Right renal cortex interstitium (tissue), 3 donors: ENCODE measurements around the gene SWT1. TPM values are rescaled to one million over a fixed set of nuclear protein-coding genes. Genes with fewer than 3 reads are reported as not detected.

Experiments used
- DNase-seq, 3 donors: peaks; one replicate each; pipeline ENCODE4 v3.0.0-alpha.2; 2013; ENCODE audit warnings: low read depth in 3 of 3, low spot score in 2 of 3
- polyA plus RNA-seq, 3 donors: library from polyadenylated mRNA; unstranded; fragments of 120-200 nt; gene quantifications; one replicate each; pipeline ENCODE4 v1.2.1, GENCODE V29; 2013; ENCODE audit not compliant: insufficient read length in 3 of 3

SWT1 gene
- polyA plus RNA-seq, 3 donors = 8.8 to 10.1 (median 9.9) TPM

GRCh38 chr1:185284116-185284515 is 127.1 kb downstream of the SWT1 start:
- no peak for DNase-seq

- DNase-seq = no peak
These were observed 127.7 kb downstream of the SWT1 start for GRCh38 chr1:185284533-185285276.

DNA sequence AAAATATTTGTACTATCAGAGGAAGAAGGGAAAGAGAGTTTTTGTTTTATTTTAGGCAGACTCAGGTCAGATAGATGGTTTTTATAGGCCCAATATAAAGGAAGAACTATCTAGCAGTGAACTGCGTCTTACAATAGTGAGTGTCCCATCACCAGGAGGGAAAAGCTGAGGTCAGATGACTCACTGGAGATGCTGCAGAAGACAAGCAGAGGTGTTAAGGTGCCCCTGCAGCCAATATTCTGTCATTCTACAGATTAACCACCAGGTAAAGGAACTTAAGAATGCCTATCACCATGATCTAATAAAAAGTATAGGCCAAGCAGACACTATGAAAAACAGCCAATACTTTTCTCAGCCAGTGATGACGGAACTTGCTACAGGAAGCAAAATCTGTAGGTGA is 130.5 kb downstream of the SWT1 start:
- DNase-seq = no peak

- DNase-seq = no peak
These were observed 131.5 kb downstream of the SWT1 start for GRCh38 chr1:185288435-185288834.

- DNase-seq = no peak
These were observed 132.9 kb downstream of the SWT1 start for GRCh38 chr1:185289880-185290279.

DNA sequence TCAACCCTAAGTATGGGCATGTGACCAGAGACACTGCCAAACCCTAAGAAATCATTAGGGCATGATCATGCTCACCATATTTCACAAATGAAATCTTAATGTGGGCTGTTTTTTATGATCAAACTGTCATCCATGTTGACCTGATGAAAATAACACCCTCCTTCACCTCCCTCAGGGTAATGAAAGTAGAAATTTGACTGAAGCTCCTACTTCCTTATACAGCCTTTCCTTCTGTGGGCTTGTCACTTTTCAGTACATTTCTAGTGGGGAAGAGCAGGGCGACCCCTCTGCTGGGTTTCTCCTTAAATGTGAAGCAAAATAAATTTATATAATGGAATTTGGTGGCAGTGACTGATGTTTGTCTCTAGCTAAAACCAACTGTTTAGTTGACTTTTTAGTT is 134.2 kb downstream of the SWT1 start:
- no peak for DNase-seq

GRCh38 chr1:185291652-185292051 is 134.7 kb downstream of the SWT1 start:
- DNase-seq = no peak

DNA sequence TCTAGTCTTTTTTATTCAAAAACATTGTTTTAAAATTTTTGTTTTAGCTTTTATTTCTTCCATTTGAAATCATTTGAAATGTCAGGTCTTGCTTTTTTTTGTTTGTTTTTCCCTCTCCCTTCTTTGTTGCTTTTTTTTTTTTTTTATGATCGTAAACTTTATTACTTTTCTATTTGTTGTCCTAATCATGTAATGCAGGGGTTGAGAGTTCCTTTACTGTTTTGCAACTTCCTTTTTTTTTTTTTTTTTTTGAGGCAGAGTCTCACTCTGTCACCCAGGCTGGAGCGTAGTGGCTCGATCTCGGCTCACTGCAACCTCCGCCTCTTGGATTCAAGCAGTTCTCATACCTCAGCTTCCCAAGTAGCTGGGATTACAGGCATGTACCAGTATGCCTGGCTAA is 135.3 kb downstream of the SWT1 start:
- no peak for DNase-seq

GRCh38 chr1:185293967-185294542 is 137.1 kb downstream of the SWT1 start:
- no peak for DNase-seq

DNA sequence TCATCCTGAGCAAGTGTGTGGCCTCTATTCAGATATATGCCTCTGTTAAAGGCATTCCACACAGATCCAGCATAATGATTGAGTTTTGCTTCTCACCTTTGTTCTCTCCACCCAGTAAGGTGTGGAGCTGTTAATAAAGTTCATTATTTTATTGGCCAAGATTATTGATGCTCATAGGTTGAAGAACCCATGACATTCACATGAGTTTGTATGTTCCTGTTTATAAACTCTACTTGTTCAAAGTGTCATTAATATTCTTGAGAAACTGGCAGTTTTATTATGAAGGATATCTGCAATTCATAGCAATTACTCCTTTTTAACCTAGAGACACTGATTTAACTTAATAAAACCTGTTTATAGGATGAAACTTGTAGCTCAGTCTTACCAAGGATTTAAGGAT is 138.1 kb downstream of the SWT1 start:
- no peak for DNase-seq

DNA sequence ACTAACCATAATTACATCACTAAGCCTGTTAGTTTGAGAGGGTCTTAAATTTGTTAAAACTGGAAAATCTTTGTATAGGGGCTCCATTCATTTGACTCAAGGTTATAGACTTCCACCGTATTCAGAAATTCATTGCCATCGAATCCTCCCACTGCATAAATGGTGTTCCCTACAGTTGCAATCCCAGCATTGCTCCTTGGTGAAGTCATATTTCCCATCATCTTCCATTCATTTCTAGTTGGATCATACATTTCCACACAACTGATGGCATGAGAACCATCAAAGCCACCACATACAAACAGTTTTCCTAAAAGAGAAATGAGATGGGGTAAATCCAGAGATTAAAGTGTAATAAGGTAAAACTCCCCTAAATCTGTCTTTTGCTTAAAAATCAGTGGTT is 141.0 kb downstream of the SWT1 start:
- no peak for DNase-seq

DNA sequence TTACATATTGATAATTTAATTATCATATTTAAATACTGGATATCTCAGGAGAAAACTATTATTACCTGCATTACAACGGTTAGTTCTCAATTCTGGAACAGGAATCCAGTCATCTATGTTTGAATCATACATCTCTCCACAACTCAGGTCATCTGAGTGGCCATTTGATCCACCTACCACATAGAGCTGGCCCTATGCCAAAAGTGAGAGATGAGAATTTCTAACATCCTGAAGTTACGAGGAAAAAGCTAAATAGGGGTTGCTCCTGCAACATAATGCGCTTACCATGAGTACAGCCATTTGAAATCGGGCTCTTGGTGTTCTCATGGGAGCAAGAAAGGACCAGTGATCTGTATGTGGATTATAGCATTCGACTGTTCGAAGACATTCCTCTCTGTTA is 143.2 kb downstream of the SWT1 start:
- DNase-seq = no peak

GRCh38 chr1:185305419-185305818 is 148.5 kb downstream of the SWT1 start:
- no peak for DNase-seq

DNA sequence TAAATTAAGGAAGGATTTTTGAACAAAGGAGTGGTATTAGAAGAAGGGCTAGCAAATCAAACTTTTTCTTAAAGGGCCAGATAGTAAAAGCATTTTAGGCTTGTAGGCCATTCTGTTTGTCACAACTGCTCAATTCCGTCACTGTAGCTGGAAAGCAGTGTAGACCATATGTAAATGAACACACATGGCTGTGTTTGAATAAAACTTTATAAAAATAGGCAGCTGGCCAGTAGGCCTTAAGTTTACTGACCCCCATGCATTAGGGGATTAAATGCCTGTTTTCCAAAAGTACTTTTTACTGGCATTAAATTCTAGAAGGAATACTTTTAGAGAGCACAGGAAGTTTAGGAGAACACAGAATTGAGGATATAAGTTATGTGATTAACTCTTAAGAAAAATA is 151.2 kb downstream of the SWT1 start:
- DNase-seq = no peak

DNA sequence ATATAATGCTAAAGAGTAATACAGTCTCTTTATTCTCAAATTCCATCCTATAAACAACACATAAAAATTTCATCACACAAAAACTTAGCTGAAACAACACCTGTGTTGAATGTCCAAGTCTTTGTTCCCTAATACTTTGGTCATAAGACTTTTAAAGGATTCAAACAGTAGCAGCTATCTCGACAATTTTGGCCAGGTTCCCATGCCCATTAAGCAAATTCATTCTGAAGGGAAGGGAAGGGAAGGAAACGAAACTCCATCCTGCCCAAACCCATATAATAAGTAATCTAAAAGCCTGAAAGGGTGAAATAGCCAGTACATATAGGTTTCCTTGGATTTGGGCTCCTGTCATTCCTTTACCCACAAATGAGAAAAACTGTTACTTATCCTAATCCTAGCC is 152.6 kb downstream of the SWT1 start:
- DNase-seq = no peak

- no peak for DNase-seq
These were observed 154.7 kb downstream of the SWT1 start for GRCh38 chr1:185311589-185312225.

GRCh38 chr1:185312361-185313138 is 155.6 kb downstream of the SWT1 start:
- no peak for DNase-seq

- no peak for DNase-seq
These were observed 157.4 kb downstream of the SWT1 start for GRCh38 chr1:185314411-185314810.

GRCh38 chr1:185315445-185316071 is 158.6 kb downstream of the SWT1 start:
- peak in 1 of 3 donors; percentile 31 for DNase-seq

GRCh38 chr1:185316163-185317033 is 159.4 kb downstream of the SWT1 start:
- peak; percentile 54 to 79 (median 75) for DNase-seq
